Thyroid gland (tissue), 4 donors: ENCODE data around the gene ODC1. TPM values are rescaled to one million over a fixed set of nuclear protein-coding genes. Genes with fewer than 3 reads are reported as not detected.

Experiments used
- DNase-seq, 2 donors: peaks; one replicate each; pipeline ENCODE4 v3.0.0-alpha.2; 2019
- H3K27ac ChIP-seq, 3 donors: fragments of 200-600 bp; sonication (generic); 1 replicate in 2 of 3; 2 replicates in 1 of 3; pipeline ENCODE4 v1.5.1; 2016 to 2019; ENCODE audit warnings: mild to moderate bottlenecking in 1 of 3, moderate library complexity in 1 of 3
- H3K27me3 ChIP-seq: fragments of 200-600 bp; sonication (generic); one replicate; pipeline ENCODE4 v1.5.1; 2019
- H3K36me3 ChIP-seq, 2 donors: fragments of 200-600 bp; sonication (generic); one replicate each; pipeline ENCODE4 v1.5.1; 2016 to 2019
- H3K4me1 ChIP-seq, 2 donors: fragments of 200-600 bp; sonication (generic); one replicate each; pipeline ENCODE4 v1.5.1; 2017 to 2019
- H3K4me3 ChIP-seq, 3 donors: fragments of 200-600 bp; sonication (generic); replicated peaks in 1 of 3; 1 replicate in 2 of 3; 2 replicates in 1 of 3; pipeline ENCODE4 v1.5.1; 2016; ENCODE audit warnings: mild to moderate bottlenecking in 1 of 3
- H3K9me3 ChIP-seq: fragments of 200-600 bp; sonication (generic); one replicate; pipeline ENCODE4 v1.5.1; 2017
- CTCF ChIP-seq, 6 experiments: fragments of 200-600 bp in 3 of 6; fragments of 450-650 bp in 3 of 6; sonication (generic) in 3 of 6; IDR thresholded peaks; one replicate each; pipeline ENCODE4 v1.5.1; 2016 to 2019; ENCODE audit warnings: antibody characterized with exemption in 6 of 6, mild to moderate bottlenecking in 2 of 6, inconsistent platforms in 1 of 6, moderate library complexity in 1 of 6
- POLR2A ChIP-seq, 2 donors: fragments of 450-650 bp; IDR thresholded peaks; one replicate each; pipeline ENCODE4 v1.6.1; 2017; ENCODE audit warnings: antibody characterized with exemption in 2 of 2, mild to moderate bottlenecking in 2 of 2, moderate library complexity in 1 of 2
- WGBS, 2 donors: methylation state at CpG; one replicate each; pipeline ENCODE4 v1.1.5; 2017; 5-methylcytosine and 5-hydroxymethylcytosine counted together
- intact Hi-C: fragments of 100-400 bp; cut with DNase I; formaldehyde crosslinking; loops from one replicate; pipeline ENCODE4 v1.15.1; 2023
- total RNA-seq, 4 donors: library from RNA; depleted of rRNA; stranded (reverse); fragments of >200 nt; gene quantifications; one replicate each; pipeline ENCODE4 v1.2.3, GENCODE V29; 2016

Gene ODC1
- total RNA-seq, 4 donors from 2014 or later, result 72.0 to 126 (median 84.9) TPM

GRCh38 chr2:10412380-10412779 lies 35.7 kb downstream of the ODC1 start:
- no peak for DNase-seq
- 100% methylated on average over 3 of the region's 3 CpGs for WGBS, 2 donors
- TF ChIP-seq CTCF (IDR thresholded peaks at IDR 0.05) (no peak), POLR2A (IDR thresholded peaks at IDR 0.05) (no peak)
- Histone ChIP-seq H3K27ac (no peak overlapping the region), H3K27me3 (no peaks in the 10 kb centered on the region), H3K4me1 (peaks cover 8 to 41% of the 10 kb centered on the region in 2 donors), H3K9me3 (no peaks in the 10 kb centered on the region), H3K4me3 (no peak overlapping the region), H3K36me3 (no peaks in the 10 kb centered on the region)
- intact Hi-C loops, result no loop called here

GRCh38 chr2:10411557-10411956 lies 36.6 kb downstream of the ODC1 start:
- no peaks in the 10 kb centered on the region for H3K36me3 ChIP-seq
- no peaks in the 10 kb centered on the region for H3K27me3 ChIP-seq
- WGBS, 2 donors, result 81 to 96% methylated on average over 7 to 8 of the region's 8 CpGs
- TF ChIP-seq CTCF (IDR thresholded peaks at IDR 0.05), result no peak
- TF ChIP-seq POLR2A (IDR thresholded peaks at IDR 0.05), result no peak
- no peaks in the 10 kb centered on the region for H3K9me3 ChIP-seq
- H3K27ac ChIP-seq, result no peak overlapping the region
- DNase-seq, result no peak
- intact Hi-C loops, result no loop called here
- H3K4me1 ChIP-seq, result peaks cover 13 to 46% of the 10 kb centered on the region in 2 donors
- no peak overlapping the region for H3K4me3 ChIP-seq

GRCh38 chr2:10410823-10411437 lies 37.2 kb downstream of the ODC1 start:
- H3K27me3 ChIP-seq, result no peaks in the 10 kb centered on the region
- no peak overlapping the region for H3K27ac ChIP-seq
- H3K36me3 ChIP-seq, result no peaks in the 10 kb centered on the region
- DNase-seq, result no peak
- intact Hi-C loops, result no loop called here
- 82 to 88% methylated on average over 13 of the region's 13 CpGs for WGBS, 2 donors
- TF ChIP-seq POLR2A (IDR thresholded peaks at IDR 0.05), result no peak
- TF ChIP-seq CTCF (IDR thresholded peaks at IDR 0.05), result no peak
- H3K4me1 ChIP-seq, result peaks cover 13 to 52% of the 10 kb centered on the region in 2 donors
- no peaks in the 10 kb centered on the region for H3K9me3 ChIP-seq
- no peak overlapping the region for H3K4me3 ChIP-seq

- 86 to 90% methylated on average over 14 of the region's 14 CpGs for WGBS, 2 donors
- H3K9me3 ChIP-seq, result no peaks in the 10 kb centered on the region
- H3K4me3 ChIP-seq, result no peak overlapping the region
- H3K4me1 ChIP-seq, result peaks cover 14 to 59% of the 10 kb centered on the region in 2 donors
- H3K27ac ChIP-seq, result no peak overlapping the region
- intact Hi-C loops, result no loop called here
- no peak for TF ChIP-seq CTCF (IDR thresholded peaks at IDR 0.05)
- TF ChIP-seq POLR2A (IDR thresholded peaks at IDR 0.05), result no peak
- no peaks in the 10 kb centered on the region for H3K27me3 ChIP-seq
- H3K36me3 ChIP-seq, result no peaks in the 10 kb centered on the region
- DNase-seq, result no peak
Measured at GRCh38 chr2:10410001-10410822, 37.9 kb downstream of the ODC1 start.
